SIG-M5 treated with dmso at 0.1 percent for 504 hours (cell line): ENCODE results near the gene TBCK.

ENCODE experiments used
- DNase-seq: peaks from one replicate; lab custom pipeline; 2025; ENCODE audit not compliant: unreplicated experiment; lab: John Stamatoyannopoulos, UW

The TBCK gene

DNA sequence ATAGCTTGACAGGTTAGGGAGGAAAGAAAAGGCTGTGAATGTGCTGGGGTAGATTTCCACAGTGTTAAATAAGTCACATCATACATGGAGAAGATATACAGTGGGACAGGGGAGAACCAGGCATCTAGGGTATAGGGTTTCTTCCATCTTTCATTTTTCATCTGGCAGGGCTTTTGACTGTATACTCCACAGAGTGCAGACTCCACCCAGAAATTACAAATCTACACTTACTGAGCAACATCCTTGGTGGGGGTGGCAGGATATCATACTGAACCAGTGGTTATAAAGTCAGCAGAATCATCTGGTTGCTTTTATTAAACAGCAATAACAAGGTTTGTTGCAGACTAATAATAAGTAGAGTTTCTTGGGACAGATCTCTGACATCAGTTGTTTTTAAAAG lies 266.5 kb downstream of the TBCK start:
- DNase-seq = no peak

DNA sequence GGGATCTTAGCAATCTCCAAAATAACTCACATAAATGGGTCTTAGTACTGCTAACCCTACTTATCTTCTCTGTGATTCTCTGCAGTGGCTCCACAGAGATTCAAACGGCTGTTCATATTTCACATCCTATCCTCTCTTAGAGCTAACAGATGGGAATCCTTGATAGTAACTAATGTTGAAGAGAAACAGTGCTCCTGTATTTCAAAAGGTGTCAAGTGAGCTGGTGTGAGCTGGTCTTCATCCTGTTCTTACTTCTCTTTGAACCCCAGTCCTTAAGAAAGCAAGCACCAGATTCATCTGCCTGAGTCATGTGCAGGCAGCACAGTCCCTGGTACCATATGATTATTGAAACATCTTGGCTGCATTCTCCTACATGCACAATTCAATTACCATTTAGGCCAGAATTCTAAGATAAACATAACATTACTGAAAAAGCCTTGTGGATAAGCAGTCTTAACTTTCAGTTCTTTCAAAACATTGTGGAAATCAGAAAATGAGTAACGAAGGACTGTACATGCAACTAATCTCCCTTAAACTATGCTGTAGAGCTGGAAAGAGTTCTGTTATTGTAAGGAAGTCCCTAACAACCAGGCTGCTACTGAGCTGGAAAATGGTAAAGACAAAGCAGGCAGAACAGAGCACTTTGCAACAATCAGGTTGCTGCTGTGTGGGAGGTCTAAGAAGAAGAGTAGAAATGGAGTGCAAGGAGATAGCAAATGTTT lies 267.6 kb downstream of the TBCK start:
- no peak for DNase-seq

GRCh38 chr4:106046083-106046482 lies 269.9 kb downstream of the TBCK start:
- DNase-seq = no peak

- DNase-seq = no peak
Measured at GRCh38 chr4:106041294-106042002, 274.6 kb downstream of the TBCK start.

DNA sequence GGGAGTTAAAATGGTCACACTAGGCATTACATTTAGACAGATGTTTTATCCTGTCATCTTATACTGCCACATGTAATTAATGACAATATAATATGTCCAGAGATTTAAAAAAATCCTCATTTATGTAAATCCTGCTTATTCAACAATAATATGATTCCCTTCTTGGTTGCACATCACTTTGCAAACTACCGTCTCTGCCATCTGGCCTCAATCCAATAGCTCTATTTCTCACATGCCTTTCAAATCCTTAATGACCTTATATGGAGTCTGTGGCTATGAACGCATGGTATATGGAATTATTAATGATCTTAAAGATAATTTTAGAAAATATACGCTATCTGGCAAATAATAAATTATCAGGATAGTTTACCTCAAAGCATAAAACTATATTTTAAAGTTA lies 276.2 kb downstream of the TBCK start:
- no peak for DNase-seq

DNA sequence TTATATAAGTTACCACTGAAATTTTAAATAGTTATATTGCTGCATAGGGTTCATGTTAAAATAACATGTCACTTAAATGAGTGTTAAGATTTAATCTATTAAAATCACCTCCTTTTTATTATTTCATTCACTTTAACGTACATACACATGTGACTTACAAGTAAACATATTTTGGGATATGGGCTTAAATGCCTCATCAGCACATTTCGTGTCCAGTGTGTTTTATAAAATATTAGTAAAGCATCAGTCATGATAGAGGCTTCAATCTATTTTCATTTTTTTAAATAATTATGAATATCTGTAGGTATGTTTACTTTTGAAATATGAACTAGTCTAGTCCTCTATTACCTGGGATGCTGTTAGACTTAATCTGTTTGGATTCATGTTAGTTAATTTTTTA lies 277.1 kb downstream of the TBCK start:
- DNase-seq = no peak

GRCh38 chr4:106038012-106038411 lies 278.0 kb downstream of the TBCK start:
- DNase-seq = no peak

DNA sequence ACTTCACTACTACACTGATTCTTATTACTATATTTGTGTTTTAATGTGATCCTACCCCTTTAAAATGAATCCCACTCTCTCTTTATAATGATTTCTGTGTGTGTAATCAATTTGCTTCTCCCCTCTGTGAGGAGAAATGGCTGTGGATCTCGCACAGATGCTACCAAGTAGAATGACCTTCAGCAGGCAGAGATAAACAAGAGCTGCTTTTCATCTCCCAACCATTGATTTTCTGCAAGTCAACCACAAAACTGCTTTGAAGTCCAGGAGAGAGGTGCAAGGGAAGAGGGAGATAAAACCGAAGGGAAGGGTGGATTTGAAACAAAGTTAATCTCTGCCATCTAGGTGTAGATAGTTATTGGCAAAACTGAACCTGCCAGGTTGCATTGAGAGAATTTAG lies 279.2 kb downstream of the TBCK start:
- no peak for DNase-seq

DNA sequence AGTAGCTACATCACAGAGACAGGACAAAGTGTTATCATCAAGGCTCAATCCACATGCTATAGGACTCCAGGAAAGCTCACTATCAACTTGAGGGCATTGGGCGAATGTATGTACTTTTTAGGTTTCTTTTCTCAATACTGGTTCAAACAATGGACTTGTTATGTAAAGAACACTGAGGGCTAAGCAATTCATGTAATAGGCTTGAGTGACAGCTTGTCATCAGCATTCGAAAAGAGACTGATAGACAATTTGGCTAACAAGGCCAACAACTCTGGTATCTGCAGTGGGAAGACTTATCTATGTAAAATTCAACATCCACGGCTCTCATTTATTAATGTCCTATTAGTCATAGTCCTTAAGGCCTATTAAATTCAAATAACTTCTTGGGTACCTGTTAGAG lies 279.7 kb downstream of the TBCK start:
- DNase-seq = no peak

DNA sequence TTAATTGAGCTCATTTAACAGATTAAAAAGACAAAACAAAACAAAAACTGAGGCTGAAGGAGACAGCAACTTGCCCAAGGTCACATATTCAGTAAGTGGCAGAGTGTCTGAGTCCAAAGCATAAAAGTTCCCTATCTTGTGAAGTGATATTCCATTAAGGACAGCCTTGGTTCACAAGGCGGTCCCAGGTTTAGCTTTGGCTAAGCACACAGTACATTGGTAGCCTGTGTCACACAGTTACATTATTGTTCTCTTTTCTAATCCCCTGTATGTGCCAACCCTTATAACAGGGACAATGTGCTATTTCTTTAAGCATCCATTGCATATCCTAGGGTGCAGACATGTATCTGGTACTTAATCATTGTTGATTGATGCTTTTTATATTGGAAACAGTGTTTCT lies 280.8 kb downstream of the TBCK start:
- no peak for DNase-seq

DNA sequence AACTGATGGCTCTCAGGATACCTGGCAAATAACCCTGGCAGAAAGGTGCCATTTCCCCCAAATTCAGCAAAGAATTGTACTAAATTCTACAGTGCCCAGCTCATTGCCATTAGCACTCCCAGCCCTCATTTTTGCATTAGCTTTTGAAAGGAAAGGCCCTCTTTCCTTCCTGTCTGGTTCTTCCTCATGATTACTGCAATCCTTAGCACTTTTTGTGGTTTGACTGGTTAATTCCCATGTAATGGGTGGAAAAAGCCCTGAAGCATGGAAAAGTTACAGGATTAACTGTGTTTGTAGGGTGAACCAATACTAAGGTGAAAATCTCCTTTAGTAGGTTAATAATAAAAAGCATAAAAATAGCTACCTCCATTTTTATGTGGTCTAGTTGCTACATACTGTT lies 281.3 kb downstream of the TBCK start:
- DNase-seq = no peak

DNA sequence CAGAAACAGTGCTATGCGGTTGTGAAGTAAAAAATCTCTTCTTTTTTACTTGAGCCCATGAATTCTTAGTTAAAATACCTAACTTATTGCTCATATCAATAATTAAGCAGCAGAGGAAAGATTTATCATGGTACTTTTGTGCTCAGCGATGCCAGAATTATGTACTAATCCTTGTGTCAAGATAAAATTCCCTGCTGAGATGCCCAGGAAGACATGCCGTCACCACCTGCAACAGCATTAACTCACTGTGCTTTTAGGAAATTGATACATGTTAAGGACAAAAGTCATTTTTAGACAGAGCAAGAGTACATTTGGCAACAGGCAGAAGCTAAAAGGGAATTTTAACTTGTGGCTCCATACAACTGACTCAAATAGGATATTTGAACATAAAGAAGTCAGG lies 281.8 kb downstream of the TBCK start:
- DNase-seq = no peak

- DNase-seq = no peak
Measured at GRCh38 chr4:106033469-106033868, 282.5 kb downstream of the TBCK start.

- DNase-seq = no peak
Measured at GRCh38 chr4:106032851-106033286, 283.1 kb downstream of the TBCK start.

DNA sequence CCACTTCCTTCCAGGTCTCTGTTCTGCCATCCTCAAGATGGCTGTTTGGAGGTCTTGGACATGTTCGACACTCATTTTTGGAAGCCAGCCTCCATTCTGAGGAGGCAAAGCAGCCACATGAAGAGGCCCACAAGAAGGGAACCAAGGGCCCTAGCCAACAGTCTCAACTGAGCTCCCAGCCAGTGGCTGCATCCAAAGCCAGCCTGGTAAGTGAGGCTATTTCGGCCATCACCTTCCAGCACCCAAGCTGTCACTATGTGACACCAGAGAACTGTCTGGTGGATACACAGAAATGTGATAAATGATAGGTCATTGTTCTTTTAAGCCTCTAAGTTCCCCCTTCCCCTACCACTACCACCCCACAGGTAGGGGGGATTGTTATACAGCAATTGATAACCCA lies 293.6 kb downstream of the TBCK start:
- no peak for DNase-seq

DNA sequence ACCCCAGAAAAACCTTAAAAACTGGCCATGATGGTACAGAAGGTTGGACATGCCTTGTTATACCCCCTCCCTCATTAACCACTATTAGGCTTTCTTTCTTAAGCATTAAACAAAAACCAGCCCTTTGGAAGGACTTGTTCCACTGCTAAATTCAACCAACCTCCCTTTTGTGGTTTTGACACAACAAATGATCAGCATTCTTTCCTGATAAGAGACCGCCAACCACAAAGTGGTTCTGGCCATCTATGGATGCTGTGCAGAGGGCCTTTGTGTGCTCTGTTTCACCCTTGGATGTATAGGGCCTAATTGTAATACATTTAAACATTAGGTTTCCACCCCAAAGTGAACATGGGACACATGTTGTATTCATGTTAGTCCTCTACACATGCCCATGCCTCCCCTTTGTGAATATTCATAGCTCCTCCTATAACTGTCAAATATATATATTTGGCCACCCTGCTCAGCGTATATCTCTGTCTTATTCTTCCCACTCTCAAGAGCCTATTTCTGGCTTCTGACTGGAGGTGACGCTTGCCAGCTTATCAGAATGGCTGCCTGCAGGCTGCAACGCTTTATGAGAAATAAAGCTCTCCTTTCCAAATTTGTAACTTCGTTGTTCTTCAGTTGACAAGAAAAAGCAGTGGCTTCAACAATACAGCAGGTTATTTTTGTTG lies 294.1 kb downstream of the TBCK start:
- no peak for DNase-seq

DNA sequence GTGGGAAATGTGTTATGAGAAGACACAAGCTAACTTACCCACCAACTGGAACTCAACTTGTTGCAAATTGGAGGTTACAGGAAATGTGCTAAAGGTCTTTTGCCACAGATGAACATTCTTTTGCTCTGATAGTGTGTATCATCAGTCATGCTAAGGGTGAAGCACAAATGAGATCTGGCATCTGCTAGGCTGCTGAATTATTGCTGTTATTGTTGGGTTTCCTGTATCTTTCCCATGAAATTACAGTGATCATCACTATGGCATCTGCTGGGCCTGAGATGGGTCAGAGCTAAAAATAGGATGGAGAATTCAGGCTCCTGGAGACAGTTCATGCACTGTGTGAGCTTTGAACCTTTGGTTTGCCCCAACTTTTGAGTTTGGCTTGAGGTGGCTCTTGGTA lies 296.2 kb downstream of the TBCK start:
- DNase-seq = no peak

GRCh38 chr4:106017975-106018374 lies 298.0 kb downstream of the TBCK start:
- DNase-seq = no peak

DNA sequence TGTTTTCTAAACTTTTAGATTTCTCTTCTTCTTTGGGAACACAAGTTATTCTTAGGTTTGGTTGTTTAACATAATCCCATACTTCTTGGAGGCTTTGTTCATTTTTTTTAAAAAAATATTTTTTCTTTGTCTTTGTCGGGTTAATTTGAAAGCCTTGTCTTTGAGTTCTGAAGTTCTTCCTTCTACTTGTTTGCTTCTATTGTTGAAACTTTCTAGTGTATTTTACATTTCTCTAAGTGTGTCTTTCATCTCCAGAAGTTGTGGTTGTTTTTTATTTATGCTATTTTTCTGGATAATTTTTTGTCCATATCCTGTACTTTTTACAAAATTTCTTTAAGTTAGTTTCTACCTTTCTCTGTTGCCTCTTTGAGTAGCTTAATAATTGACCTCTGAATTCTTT lies 304.6 kb downstream of the TBCK start:
- no peak for DNase-seq

DNA sequence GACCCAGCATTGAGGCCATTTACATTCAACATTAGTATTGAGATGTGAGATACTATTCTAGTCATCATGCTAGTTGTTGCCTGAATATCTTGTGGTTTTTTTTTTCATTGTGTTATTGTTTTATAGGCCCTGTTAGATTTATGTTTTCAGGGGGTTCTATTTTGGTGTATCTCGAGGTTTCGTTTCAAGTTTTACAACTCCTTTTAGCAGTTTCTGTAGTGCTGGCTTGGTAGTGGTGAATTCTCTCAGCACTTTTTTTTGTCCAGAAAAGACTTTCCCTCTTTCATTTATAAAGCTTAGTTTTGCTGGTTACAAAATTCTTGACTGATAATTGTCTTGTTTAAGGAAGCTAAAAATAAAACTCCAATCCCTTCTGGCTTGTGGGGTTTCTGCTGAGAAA lies 305.2 kb downstream of the TBCK start:
- DNase-seq = no peak

- no peak for DNase-seq
Measured at GRCh38 chr4:106002994-106003393, 313.0 kb downstream of the TBCK start.
